Coronary artery (tissue), 2 donors: ENCODE measurements around the gene OR2A25.

Source experiments
- DNase-seq: peaks from one replicate; pipeline ENCODE4 v3.0.0-alpha.2; 2017; ENCODE audit warnings: low spot score
- H3K27ac ChIP-seq, 2 donors: fragments of 200-600 bp; sonication (generic); one replicate each; pipeline ENCODE4 v1.5.1; 2016 to 2019
- H3K4me3 ChIP-seq: fragments of 200-600 bp; sonication (generic); 2 replicates; pipeline ENCODE4 v1.5.1; 2016; ENCODE audit warnings: mild to moderate bottlenecking, moderate library complexity
- CTCF ChIP-seq: fragments of 200-600 bp; sonication (generic); IDR thresholded peaks from one replicate; pipeline ENCODE4 v1.5.1; 2019; ENCODE audit warnings: antibody characterized with exemption

Gene OR2A25

GRCh38 chr7:144063710-144064109 lies 5.9 kb upstream of the OR2A25 start:
- no peak for DNase-seq
- H3K4me3 ChIP-seq: no peak overlapping the region
- H3K27ac ChIP-seq: no peak overlapping the region
- TF ChIP-seq CTCF: no peak

GRCh38 chr7:144069953-144070352 lies 342 bp downstream of the OR2A25 start:
- no peak overlapping the region for H3K27ac ChIP-seq
- DNase-seq: no peak
- H3K4me3 ChIP-seq: no peak overlapping the region
- TF ChIP-seq CTCF: no peak

GRCh38 chr7:144074374-144074773 lies 4.8 kb downstream of the OR2A25 start:
- no peak for TF ChIP-seq CTCF
- Histone ChIP-seq H3K4me3 (no peak overlapping the region), H3K27ac (no peak overlapping the region)
- no peak for DNase-seq

GRCh38 chr7:144085978-144086377 lies 16.4 kb downstream of the OR2A25 start, which contains the start of gene OR2A12:
TSS of gene OR2A12 (plus strand) at chr7:144086278. CDS start at chr7:144095108, 8,830 bp downstream.
- no peak for DNase-seq
- TF ChIP-seq CTCF: no peak
- H3K4me3 ChIP-seq: no peak within 1 kb of the TSS
- H3K27ac ChIP-seq: no peak within 1 kb of the TSS

- H3K4me3 ChIP-seq: no peak overlapping the region
- no peak overlapping the region for H3K27ac ChIP-seq
- no peak for TF ChIP-seq CTCF
- no peak for DNase-seq
Measured at GRCh38 chr7:144086730-144087129, 17.1 kb downstream of the OR2A25 start.

GRCh38 chr7:144087230-144087629 lies 17.6 kb downstream of the OR2A25 start:
- no peak for TF ChIP-seq CTCF
- DNase-seq: no peak
- Histone ChIP-seq H3K4me3 (no peak overlapping the region), H3K27ac (no peak overlapping the region)

GRCh38 chr7:144090667-144091066 lies 21.1 kb downstream of the OR2A25 start:
- DNase-seq: no peak
- TF ChIP-seq CTCF: no peak
- H3K4me3 ChIP-seq: no peak overlapping the region
- no peak overlapping the region for H3K27ac ChIP-seq
